Activated CD8-positive, alpha-beta T cell treated with anti-CD3 and anti-CD28 coated beads for 36 hours (primary cell): ENCODE measurements around the gene GJD3. TPM values are rescaled to one million over a fixed set of nuclear protein-coding genes. Genes with fewer than 3 reads are reported as not detected.
"Not testable (repeated sequence)": the region's sequence is repeated elsewhere in the genome, so short reads cannot be mapped to it uniquely, and the experiment has no call there.

Source experiments
- ATAC-seq: fragments of 200-7000 bp; cut with Tn5 transposase; one replicate; pipeline ENCODE4 v1.10.0; 2021; ENCODE audit warnings: mild to moderate bottlenecking, moderate library complexity
- CTCF ChIA-PET: fragments of 350-600 bp; sonication (Branson Sonifier 250); formaldehyde crosslinking; loops from one replicate; lab custom pipeline; 2021; ENCODE audit warnings: antibody characterized with exemption; lab: Charles Lee
- POLR2A ChIA-PET: fragments of 350-600 bp; sonication (Branson Sonifier 250); formaldehyde crosslinking; loops from one replicate; lab custom pipeline; 2021; ENCODE audit warnings: antibody characterized with exemption; lab: Charles Lee
- DNase-seq: peaks from one replicate; pipeline ENCODE4 v3.0.0-alpha.2; 2020
- H3K27ac Mint-ChIP-seq: one replicate; pipeline ENCODE4 v1.8.0; 2021; ENCODE audit warnings: mild to moderate bottlenecking, mixed read lengths
- H3K27me3 Mint-ChIP-seq: one replicate; pipeline ENCODE4 v1.8.0; 2021; ENCODE audit warnings: mixed read lengths
- H3K36me3 Mint-ChIP-seq: one replicate; pipeline ENCODE4 v1.8.0; 2021; ENCODE audit warnings: low read depth, mixed read lengths
- H3K4me1 Mint-ChIP-seq: one replicate; pipeline ENCODE4 v1.8.0; 2021; ENCODE audit warnings: low read depth, mixed read lengths
- H3K4me3 Mint-ChIP-seq: one replicate; pipeline ENCODE4 v1.8.0; 2021; ENCODE audit warnings: mild to moderate bottlenecking, moderate library complexity, mixed read lengths
- H3K9me3 Mint-ChIP-seq: one replicate; pipeline ENCODE4 v1.8.0; 2021; ENCODE audit warnings: mixed read lengths
- CTCF ChIP-seq: fragments of 200-600 bp; IDR thresholded peaks from one replicate; pipeline ENCODE4 v1.8.0; 2022; ENCODE audit warnings: antibody characterized with exemption, mild to moderate bottlenecking
- intact Hi-C: fragments of 100-400 bp; cut with micrococcal nuclease; formaldehyde crosslinking; loops from one replicate; pipeline ENCODE4 v1.10.0; 2022
- total RNA-seq, 2 experiments: library from RNA; stranded (reverse); gene quantifications; one replicate each; pipeline ENCODE4 v1.2.3, GENCODE V29; 2021

Gene GJD3, protein sequence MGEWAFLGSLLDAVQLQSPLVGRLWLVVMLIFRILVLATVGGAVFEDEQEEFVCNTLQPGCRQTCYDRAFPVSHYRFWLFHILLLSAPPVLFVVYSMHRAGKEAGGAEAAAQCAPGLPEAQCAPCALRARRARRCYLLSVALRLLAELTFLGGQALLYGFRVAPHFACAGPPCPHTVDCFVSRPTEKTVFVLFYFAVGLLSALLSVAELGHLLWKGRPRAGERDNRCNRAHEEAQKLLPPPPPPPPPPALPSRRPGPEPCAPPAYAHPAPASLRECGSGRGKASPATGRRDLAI
- total RNA-seq, result not detected

GRCh38 chr17:40364121-40364861 lies at the start of gene GJD3:
GJD3 (minus strand) TSS chr17:40364737; CDS start chr17:40363815, 922 bp downstream.
- Mint-ChIP-seq H3K27me3 (peaks cover 4% of the 10 kb centered on the region), H3K9me3 (no peaks in the 10 kb centered on the region), H3K27ac (no peak within 1 kb of the TSS), H3K36me3 (no peaks in the 10 kb centered on the region), H3K4me1 (peaks cover 5% of the 10 kb centered on the region), H3K4me3 (peak within 1 kb of the TSS; percentile 72)
- TF ChIP-seq CTCF, result no peak
- intact Hi-C loops, result no loop called here
- ChIA-PET POLR2A (interaction anchor here (0.6 to 1.6 kb wide), 4 partner anchors 13 to 282 kb away, joined by 3 to 4 read pairs (median 4); no protein-coding TSS in a partner anchor), CTCF (interaction anchor here (1.0 to 26.3 kb wide), 9 partner anchors 9 to 283 kb away, joined by 3 to 780 read pairs (median 5); partner anchors contain the start of genes CDC6, RARA and SMARCE1)
- DNase-seq (no peak), ATAC-seq (no peak)

DNA sequence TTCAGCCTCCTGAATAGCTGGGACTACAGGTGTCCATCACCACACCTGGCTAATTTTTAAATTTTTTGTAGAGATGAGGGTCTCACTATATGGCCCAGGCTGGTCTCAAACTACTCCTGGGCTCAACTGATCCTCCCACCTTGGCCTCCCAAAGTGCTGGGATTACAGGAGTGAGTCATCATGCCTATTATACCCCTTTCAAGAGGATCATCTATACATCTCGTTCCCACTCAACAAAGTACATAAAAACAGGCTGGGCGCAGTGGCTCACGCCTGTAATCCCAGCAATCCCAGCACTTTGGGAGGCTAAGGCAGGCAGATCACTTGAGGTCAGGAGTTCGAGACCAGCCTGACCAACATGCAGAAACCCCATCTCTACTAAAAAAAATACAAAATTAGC lies 49.8 kb upstream of the GJD3 start:
- Mint-ChIP-seq H3K36me3 (peaks cover 67% of the 10 kb centered on the region), H3K4me1 (peaks cover 15% of the 10 kb centered on the region)
- CTCF ChIA-PET, result interaction anchor here (1.0 to 8.3 kb wide), 8 partner anchors 12 to 119 kb away, joined by 3 to 114 read pairs (median 5); no protein-coding TSS in a partner anchor
- DNase-seq, intact Hi-C loops, H3K27me3 Mint-ChIP-seq, ATAC-seq, H3K27ac Mint-ChIP-seq, H3K9me3 Mint-ChIP-seq, H3K4me3 Mint-ChIP-seq: not testable (repeated sequence)
- POLR2A ChIA-PET, result interaction anchor here (2.4 kb wide), 1 partner anchor 119 kb away, joined by 7 read pairs; no protein-coding TSS in a partner anchor

- no peak overlapping the region for H3K27ac Mint-ChIP-seq
- no peak for DNase-seq
- ATAC-seq, result no peak
- CTCF ChIA-PET, result interaction anchor here (1.0 to 8.3 kb wide), 7 partner anchors 13 to 147 kb away, joined by 3 to 114 read pairs (median 5); no protein-coding TSS in a partner anchor
- H3K9me3 Mint-ChIP-seq, result no peaks in the 10 kb centered on the region
- intact Hi-C loops, result no loop called here
- no peak for TF ChIP-seq CTCF
- no peaks in the 10 kb centered on the region for H3K27me3 Mint-ChIP-seq
- H3K36me3 Mint-ChIP-seq, result peaks cover 68% of the 10 kb centered on the region
- H3K4me3 Mint-ChIP-seq, result no peak overlapping the region
- peaks cover 9% of the 10 kb centered on the region for H3K4me1 Mint-ChIP-seq
- POLR2A ChIA-PET, result interaction anchor here (2.4 kb wide), 1 partner anchor 121 kb away, joined by 7 read pairs; no protein-coding TSS in a partner anchor
Measured at GRCh38 chr17:40412880-40413279, 48.3 kb upstream of the GJD3 start.

DNA sequence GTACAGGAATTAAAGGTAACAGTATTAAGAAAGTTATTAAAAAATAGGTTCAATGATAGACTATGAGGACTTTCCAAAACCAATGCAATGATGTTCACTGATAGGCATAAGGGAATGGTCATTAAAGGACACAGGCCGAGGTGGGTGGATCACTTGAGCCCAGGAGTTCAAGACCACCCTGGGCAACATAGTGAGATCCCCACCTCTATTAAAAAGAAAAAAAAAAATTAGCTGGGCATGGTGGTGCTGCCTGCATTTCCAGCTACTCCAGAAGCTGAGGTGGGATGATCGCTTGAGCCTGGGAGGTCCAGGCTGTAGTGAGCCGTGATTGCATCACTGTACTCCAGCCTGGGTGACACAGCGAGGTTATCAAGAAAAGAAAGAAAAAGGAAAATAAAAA lies 47.3 kb upstream of the GJD3 start:
- Mint-ChIP-seq H3K9me3 (no peaks in the 10 kb centered on the region), H3K4me1 (peaks cover 9% of the 10 kb centered on the region), H3K27ac (no peak overlapping the region), H3K4me3 (no peak overlapping the region), H3K36me3 (peaks cover 69% of the 10 kb centered on the region), H3K27me3 (no peaks in the 10 kb centered on the region)
- intact Hi-C loops, result no loop called here
- TF ChIP-seq CTCF, result no peak
- ChIA-PET CTCF (interaction anchor here (1.3 to 8.3 kb wide), 5 partner anchors 12 to 122 kb away, joined by 3 to 114 read pairs (median 10); no protein-coding TSS in a partner anchor), POLR2A (no interaction called here)
- DNase-seq (no peak), ATAC-seq (no peak)

- H3K27ac Mint-ChIP-seq, result no peak overlapping the region
- no peaks in the 10 kb centered on the region for H3K9me3 Mint-ChIP-seq
- H3K27me3 Mint-ChIP-seq, result no peaks in the 10 kb centered on the region
- POLR2A ChIA-PET, result interaction anchor here (1.0 to 1.1 kb wide), 3 partner anchors 12 to 65 kb away, joined by 3 to 4 read pairs (median 4); no protein-coding TSS in a partner anchor
- intact Hi-C loops, result no loop called here
- H3K4me3 Mint-ChIP-seq, result no peak overlapping the region
- no peaks in the 10 kb centered on the region for H3K4me1 Mint-ChIP-seq
- ATAC-seq (no peak), DNase-seq (no peak)
- H3K36me3 Mint-ChIP-seq, result peaks cover 65% of the 10 kb centered on the region
- no peak for TF ChIP-seq CTCF
- CTCF ChIA-PET, result interaction anchor here (0.7 to 8.3 kb wide), 7 partner anchors 10 to 127 kb away, joined by 3 to 72 read pairs (median 4); no protein-coding TSS in a partner anchor
Measured at GRCh38 chr17:40410082-40410481, 45.5 kb upstream of the GJD3 start.

- intact Hi-C loops, H3K4me3 Mint-ChIP-seq, H3K9me3 Mint-ChIP-seq, ATAC-seq, H3K4me1 Mint-ChIP-seq, H3K27ac Mint-ChIP-seq, DNase-seq, H3K27me3 Mint-ChIP-seq: not testable (repeated sequence)
- CTCF ChIA-PET, result interaction anchor here (0.8 to 1.7 kb wide), 3 partner anchors 17 to 124 kb away, joined by 3 to 5 read pairs (median 4); no protein-coding TSS in a partner anchor
- POLR2A ChIA-PET, result interaction anchor here (0.9 to 1.0 kb wide), 2 partner anchors 21 to 140 kb away, joined by 3 to 4 read pairs; no protein-coding TSS in a partner anchor
- peaks cover 64% of the 10 kb centered on the region for H3K36me3 Mint-ChIP-seq
Measured at GRCh38 chr17:40409540-40409939, 45.0 kb upstream of the GJD3 start.
